ENCODE data around the gene EEF1G.
"Not testable (repeated sequence)": the region's sequence is repeated elsewhere in the genome, so short reads cannot be mapped to it uniquely, and the experiment has no call there.

Gene EEF1G, protein sequence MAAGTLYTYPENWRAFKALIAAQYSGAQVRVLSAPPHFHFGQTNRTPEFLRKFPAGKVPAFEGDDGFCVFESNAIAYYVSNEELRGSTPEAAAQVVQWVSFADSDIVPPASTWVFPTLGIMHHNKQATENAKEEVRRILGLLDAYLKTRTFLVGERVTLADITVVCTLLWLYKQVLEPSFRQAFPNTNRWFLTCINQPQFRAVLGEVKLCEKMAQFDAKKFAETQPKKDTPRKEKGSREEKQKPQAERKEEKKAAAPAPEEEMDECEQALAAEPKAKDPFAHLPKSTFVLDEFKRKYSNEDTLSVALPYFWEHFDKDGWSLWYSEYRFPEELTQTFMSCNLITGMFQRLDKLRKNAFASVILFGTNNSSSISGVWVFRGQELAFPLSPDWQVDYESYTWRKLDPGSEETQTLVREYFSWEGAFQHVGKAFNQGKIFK

DNA sequence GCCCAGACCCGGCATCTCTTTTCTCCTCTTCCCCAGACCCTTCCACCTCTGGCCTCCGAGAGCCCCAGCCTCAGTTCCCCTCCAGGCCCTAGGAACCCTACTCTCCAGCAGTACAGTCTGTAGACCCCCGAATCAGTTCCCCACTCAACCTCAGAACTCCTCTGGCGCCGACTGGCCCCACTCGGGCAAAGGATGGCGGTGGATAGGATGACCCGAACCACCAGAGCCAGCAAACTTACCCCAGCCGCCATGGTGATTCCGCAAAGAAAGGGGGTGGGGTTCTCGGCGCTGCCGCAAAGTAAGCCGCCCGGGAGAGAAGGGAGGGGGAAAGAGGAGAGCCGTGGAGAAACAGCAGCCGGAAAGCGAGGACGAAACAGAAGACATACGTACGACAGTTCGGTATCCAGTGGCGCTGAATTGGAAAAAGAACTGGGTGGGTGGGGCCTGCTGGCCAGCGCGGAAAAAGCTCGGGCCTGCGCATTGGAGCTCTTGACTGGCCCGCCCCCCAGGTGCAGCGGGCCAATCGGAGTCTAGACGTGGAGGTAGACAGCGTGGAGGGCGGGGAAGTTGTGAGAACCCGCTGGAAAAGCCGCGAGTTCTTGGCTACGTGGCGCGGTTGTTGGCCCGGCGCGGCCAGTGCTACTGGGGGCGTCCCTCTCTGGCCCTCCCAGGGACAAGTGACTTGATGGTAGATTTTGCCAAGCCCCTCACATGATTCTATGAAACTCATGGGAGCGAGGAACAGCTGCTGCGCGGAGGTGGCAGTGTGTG lies at the start of gene EEF1G:
TSS of gene EEF1G (minus strand) at position 300 of the 771 bp plus-strand sequence. CDS start at position 251, 49 bp downstream.
- DNase-seq (ENCODE audit: low spot score) = peak; percentile 97

DNA sequence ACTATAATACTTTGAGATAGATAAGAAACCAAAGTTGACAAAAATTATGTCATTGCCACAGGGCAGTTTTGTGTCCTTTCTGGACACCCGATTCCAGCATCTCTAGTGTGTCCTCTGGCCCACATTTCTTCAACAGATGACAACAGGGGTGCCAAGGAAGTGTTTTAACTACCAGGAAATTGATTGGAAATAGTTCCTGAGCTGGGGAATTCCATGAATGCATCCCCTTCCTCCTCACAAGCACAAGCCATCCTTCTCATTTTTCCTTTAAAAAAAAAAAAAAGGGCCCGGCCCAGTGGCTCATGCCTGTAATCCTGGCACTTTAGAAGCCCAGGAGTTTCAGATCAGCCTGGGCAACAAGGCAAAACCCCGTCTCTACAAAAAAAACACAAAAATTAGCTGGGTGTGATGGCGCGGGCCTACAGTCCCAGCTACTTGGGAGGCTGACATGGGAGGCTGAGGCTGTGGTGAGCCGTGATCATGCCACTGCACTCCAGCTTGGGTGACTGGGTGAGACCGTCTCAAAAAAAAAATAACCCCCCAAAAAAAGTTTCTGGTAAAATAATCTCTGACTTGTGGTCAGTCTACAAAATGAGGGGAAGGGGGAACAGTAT lies 48.9 kb upstream of the EEF1G start:
- DNase-seq (ENCODE audit: low spot score) = no peak

DNA sequence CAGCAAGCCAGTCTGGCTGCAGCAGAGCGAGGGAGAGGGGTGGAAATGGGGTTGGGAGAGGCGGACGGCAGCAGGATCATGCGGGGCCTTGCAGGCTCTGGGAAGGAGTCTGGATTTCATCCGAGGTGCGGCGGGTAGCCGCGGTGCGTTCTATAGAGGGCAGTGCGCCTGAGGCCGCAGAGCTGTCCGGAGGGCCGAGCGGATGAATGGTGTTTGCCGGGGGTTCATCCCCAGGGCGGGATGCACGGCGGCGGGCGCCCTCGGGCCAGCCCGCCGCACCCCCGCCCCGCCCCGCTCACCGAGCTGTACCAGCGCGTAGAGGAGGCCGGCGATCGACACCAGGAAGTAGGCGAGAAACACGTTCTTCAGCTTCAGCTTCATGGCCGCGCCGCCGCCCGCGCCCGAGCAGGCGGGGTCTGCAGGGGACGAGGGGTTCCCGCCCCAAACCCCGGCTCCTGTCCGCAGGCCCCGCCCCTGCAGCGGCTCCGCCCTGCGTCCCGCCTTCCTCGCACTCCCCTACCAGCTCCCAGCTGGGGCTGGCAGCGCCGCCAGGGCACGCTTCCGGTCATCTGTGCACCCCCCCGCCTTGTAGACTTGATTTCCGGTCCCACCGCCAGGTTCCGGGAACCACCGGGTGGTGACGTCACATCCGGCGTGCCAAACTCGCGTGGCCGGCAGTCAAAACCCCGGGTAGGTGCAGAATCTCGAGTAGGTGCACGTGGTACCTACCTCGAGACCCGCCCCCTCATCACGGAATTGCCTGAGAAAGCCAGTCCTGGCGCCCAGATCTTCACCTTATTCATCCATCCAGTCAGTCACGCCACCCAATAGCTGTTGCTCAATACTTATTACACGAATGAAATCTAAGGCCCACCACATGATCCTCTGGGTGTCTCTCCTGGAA lies 48.1 kb upstream of the EEF1G start, which contains the start of gene B3GAT3:
TSS of gene B3GAT3 (minus strand) at position 420 of the 904 bp plus-strand sequence. CDS start at position 381, 39 bp downstream.
- peak; percentile 99 for DNase-seq (ENCODE audit: low spot score)

DNA sequence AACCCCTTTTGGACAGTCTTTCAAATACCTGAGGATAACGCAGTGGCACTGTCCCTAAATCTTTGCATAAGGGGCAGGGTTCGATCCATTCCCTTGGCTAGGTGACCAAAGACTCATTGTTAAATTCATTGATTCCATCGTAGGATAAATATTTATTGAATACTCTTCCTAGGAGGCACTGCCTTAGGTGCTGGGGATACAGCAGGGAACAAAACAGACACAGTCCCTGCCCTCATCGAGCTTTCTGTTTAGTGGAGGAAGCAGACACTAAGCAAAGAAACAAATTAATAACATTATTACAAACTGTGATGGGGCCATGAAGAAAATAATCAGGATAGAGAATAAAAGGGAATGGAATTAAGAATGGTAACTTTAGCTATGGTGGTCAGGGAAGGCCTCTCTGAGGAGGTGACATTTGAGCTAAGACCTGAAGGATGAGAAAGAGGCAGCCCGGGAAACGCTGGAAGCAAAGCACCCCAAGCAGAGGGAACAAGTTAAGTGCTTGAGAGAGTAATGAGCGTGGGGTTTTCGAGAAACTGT lies 47.4 kb upstream of the EEF1G start:
- DNase-seq (ENCODE audit: low spot score) = no peak

DNA sequence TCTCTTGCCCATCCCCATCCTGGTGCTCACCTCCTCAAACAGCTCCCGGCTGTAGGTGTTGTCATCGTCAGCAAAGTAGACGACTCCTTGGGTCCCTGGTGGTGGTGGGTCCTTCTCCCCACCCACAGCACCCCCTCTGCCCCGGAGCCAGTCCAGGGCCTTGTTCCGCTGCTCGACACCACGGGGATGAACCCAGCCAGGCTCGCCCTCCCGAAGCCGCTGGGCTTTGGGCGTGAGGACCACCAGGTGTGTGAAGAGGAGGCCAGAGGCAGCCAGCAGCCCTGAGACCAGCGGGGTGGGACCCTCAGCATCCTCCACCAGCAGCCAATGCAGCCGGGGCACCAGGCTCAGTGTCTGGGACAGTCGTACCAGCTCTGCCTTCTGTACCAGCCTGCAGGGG lies 43.3 kb upstream of the EEF1G start:
- not testable (repeated sequence) for DNase-seq (ENCODE audit: low spot score)

DNA sequence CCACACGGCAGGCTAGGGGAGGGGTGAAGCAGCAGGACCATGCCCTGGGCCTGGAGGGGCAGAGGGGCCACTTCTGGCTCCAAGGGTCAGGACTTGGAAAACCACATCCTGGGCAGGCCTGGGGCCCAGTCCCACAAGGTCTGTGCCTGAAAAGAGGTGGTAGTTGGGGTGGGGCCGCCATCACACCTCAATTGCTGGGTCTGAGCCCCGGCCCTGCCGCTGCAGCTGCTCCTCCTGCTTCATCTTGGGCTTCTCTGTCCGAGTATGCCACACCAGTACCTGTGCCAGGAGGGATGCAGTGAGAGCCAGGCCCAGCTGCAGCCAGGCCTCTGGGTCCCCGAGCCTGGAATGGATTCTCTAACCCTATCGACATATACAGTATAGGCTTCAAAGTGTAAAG lies 41.8 kb upstream of the EEF1G start:
- no peak for DNase-seq (ENCODE audit: low spot score)

DNA sequence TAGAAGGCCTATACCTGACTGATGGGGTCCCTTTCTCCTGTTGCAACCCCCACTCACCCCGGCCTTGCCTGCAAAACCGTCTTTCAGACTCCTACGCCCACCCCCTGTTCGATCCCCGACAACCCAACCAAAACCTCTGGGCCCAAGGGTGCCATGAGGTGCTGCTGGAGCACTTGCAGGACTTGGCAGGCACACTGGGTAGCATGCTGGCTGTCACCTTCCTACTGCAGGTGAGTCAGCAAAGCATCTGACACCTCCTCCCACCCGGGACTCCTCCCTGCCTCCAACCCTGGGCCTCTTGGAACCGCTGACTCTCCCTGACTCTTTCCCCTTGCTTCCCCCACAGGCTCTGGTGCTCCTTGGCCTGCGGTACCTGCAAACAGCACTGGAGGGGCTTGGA lies 40.6 kb upstream of the EEF1G start:
- DNase-seq (ENCODE audit: low spot score) = no peak

DNA sequence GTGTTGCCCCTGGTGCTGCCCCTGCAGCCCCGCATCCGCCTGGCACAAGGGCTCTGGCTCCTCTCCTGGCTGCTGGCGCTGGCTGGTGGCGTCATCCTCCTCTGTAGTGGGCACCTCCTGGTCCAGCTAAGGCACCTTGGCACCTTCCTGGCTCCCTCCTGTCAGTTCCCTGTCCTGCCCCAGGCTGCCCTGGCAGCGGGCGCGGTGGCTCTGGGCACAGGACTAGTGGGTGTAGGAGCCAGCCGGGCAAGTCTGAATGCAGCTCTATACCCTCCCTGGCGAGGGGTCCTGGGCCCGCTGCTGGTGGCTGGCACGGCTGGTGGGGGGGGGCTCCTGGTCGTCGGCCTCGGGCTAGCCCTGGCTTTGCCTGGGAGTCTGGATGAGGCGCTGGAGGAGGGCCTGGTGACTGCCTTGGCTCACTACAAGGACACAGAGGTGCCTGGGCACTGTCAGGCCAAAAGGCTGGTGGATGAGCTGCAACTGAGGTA lies 39.6 kb upstream of the EEF1G start:
- no peak for DNase-seq (ENCODE audit: low spot score)

DNA sequence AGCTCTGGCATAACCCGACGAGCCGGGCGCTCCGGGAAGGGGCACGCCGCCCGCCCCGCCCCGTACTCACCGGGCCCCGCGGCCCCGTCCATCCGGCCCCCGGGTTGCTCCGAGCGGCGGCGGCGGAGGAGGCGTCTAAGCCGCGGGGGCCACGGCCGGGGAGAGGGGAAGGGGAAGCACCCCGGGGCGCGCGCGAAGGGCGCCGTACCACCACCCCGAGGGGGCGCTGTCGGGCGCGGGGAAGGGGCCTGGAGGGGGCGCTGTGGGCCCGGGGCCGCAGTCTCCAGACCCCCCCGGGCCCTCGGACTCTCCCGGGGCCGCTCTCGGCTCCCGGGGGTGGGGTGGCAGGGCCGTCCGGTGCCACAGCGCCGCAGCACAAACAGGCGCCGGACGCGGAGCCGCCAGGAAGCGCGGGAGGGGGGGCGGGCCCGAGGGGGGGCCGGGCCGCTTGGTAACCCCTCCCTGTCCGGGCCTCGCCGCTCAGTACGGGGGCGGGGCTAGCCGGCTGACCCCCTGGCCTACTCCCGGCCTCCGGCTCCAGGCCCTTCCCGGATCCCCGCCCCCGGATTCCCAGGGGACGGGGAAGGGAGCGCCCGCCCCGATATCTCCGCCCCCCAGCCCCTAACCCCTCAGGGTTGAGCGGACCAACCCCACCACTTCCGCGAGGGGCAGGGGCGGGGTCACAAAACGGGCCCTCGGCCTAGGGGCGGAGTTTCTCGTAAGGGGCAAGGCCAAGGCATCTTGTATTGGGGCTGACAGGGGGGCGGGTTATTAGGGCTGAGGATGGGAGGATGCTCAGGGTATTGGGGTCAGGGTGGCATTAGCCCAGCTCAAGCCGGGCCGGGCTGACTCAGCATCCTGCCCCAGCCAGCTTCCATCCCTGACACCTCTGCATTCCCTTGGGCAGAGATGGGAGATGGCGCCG lies 38.9 kb upstream of the EEF1G start, which contains the start of the genes EML3 and ROM1:
TSS of gene EML3 (minus strand) at position 410 of the 925 bp plus-strand sequence. CDS start at position 92, 318 bp downstream.
TSS of gene ROM1 (plus strand) at position 892 of the 925 bp plus-strand sequence. CDS start at position 917, 25 bp downstream.
- peak; percentile 92 for DNase-seq (ENCODE audit: low spot score)

DNA sequence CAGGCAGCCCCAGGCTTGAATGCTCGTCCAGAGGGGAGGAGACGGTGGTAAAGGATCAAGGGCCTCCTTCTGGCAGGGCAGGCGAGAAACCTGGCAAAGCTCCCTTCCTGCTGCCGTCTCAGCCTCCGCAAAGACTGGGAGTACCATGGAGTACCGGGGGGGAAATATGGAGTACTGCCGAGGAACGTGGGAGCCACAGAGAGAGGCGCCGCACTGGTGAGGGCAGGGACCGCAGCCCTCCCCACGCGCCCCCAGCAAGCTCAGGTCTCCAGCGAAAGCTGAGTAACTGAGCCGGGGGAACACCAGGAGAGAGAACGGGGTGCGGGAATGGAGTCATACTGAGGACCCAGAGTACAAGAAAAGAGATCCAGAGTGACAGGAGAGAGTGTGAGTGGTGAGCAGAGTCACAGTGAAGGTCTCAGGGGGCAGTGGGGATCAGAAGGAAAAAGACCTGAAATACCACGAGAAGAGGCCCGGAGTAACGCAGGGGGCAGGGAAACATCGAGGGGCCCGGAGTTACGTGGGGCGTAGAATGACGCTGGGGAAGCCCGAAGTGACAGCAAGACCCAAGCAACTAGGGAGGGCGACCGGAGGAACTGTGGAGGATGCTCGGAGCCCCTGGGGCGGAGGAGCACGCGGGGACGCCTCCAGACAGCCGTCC lies 38.1 kb upstream of the EEF1G start:
- peak; percentile 47 for DNase-seq (ENCODE audit: low spot score)

DNA sequence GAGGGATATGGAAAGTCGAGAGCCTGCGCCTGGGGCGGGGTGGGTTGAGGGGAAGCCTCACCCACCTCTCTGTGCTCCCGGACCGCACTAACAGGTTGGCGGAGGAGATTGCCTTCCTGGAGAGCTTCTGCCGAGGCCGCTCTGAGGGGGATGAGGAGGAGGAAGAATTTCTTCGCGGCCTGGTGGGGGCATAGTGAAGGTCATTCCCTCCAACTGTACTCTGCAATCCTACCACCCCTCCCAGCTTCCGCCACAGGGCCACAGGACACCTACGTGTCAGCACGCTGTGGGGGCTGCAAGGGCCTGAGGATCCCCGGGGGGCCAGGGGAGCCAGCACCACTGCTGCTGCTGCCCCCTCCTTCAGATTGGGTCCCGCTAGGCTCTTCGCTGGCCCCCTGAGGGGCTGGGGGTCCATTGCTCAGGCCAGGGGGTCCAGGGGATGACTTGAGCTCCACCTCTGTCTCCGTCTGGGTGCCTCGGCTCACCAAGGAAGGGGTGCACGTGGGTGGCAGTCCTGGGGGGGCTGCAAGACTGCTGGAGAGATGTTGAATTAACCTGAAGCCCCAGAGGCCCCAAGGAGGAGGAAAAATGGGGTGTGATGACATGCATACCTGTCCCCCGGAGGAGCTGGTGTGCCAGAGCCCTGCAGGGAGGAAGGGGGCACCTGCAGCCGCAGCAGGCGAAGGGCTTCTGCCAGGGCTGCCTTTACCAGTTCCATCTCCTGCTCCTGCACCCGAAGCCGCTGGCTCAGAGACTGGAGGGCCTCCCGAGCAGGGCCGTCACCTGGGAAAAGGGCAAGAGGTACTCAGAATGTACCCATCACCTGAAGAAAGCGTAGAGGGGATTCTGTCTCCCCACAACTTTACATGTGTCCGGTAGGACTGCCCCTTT lies 37.4 kb upstream of the EEF1G start:
- no peak for DNase-seq (ENCODE audit: low spot score)

DNA sequence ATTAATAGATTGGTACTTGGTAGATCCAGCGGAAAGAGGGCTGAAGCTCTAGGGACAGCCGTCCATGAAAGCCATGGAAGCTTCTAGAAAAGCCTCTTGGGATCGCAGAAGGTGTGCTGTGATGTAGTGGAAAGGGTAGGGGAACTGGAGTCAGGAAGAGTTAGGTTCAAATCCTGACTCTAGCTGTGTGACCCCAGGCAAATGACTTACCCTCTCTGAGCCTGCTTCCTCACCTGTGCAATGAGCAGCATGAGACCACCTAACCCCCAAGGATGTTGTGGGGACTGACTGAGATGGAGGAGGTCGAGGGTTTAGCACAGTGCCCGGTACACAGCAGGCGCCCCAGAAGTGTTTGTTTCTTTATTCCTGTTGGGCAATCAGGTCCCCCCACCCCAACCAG lies 36.7 kb upstream of the EEF1G start:
- no peak for DNase-seq (ENCODE audit: low spot score)

DNA sequence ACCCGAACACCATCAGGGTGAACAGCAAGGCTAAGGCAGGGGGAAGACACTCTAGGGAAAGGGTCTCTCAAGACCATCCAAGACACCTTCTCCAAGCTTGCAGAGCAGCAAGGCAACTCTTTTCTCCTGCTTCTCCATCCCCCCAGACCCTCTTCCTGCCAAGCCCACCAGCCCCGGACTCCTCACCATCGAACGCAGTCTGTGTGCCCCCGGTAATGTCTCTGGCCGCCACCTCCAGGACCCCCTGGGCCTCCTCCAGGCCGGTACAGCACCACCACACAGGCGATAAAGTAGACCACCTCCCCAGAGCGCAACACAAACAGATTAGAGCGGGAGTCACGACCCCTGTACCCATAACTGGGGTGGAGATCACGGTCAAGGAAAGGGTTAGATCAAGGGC lies 35.1 kb upstream of the EEF1G start:
- no peak for DNase-seq (ENCODE audit: low spot score)

DNA sequence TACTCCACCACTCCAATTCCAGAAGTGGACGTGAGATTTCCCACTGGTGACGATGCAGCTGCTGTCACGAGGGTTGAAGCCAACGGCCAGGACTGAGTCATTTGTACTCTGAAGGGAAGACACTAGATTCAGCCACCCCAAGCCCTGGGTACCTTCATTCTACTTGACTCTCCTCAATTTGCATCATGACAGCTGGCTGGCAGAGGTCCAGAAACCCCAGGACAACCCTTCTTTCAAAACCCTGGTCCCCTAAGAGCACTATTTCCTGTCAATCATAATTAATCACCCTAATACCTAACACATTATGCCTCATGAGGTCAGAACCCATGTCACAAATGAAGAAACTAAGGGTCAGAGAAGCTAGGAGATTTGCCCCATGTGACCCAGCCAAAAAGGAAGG lies 34.0 kb upstream of the EEF1G start:
- no peak for DNase-seq (ENCODE audit: low spot score)

DNA sequence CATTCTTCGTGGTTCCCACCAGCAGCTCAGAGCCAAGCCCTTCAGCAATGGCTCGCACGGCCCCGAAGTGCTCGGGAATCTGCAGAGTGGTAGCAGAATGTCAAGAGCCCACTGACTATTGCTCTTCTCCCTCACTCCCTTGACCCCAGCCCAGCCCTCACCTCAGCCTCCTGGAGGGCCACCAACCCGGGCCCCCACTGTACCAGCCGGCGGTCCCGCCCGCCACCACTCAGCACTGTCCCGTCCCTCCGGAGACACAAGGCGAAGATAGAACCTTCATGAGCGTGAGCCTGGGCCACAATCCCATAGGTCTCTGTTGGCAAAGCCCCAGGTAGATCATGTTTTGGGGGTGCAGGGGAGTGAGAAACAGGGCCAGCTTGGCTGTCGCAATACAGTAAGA lies 32.2 kb upstream of the EEF1G start:
- DNase-seq (ENCODE audit: low spot score) = no peak

DNA sequence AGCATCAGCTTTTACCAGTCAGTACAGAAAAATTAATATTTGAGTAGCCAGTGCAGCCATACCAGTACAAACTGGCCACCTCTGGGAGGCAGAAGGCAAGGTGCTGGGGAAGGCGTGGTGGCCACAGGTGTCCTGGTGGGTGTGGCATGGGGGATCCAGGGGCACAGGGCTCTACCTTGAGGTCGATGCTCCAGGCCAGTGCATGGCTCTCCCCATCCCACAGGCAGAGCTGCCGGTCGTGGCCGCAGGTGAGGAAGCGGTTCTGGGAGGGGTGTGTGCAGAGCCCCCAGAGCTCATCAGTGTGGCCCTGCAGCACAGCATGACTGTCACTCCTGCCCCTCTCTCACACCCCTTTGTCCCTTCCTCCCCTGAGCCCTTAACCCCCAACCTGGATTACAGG lies 31.8 kb upstream of the EEF1G start:
- DNase-seq (ENCODE audit: low spot score) = no peak

DNA sequence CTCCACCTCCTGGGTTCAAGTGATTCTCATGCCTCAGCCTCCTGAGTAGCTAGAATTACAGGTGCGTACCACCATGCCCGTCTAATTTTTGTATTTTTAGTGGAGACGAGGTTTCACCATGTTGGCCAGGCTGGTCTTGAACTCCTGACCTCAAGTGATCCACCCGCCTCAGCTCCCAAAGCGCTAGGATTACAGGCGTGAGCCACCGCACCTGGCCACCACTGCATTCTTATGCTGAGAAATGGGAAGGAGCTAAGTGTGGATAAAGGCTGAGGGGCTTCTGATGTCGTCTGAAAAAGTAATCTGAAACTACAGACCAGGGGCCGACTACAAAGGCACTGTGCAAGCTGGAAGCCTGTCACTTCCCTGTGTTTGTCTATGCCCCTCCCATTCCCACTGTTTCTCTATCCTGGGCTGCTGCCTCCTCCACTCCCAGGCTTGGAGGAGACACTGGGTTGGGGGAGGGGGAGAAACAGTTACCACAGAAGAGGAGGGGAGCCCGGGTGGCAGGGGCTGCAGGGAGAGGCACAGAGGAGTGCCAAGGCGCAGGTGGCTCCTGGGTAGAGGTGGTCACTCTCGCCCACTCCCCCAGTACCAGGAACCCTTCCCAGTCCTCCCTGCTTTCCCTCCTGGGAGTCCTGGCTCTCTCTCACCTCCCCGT lies 30.9 kb upstream of the EEF1G start:
- DNase-seq (ENCODE audit: low spot score) = peak; percentile 46
